ENCODE measurements around the gene KCNC4.

DNA sequence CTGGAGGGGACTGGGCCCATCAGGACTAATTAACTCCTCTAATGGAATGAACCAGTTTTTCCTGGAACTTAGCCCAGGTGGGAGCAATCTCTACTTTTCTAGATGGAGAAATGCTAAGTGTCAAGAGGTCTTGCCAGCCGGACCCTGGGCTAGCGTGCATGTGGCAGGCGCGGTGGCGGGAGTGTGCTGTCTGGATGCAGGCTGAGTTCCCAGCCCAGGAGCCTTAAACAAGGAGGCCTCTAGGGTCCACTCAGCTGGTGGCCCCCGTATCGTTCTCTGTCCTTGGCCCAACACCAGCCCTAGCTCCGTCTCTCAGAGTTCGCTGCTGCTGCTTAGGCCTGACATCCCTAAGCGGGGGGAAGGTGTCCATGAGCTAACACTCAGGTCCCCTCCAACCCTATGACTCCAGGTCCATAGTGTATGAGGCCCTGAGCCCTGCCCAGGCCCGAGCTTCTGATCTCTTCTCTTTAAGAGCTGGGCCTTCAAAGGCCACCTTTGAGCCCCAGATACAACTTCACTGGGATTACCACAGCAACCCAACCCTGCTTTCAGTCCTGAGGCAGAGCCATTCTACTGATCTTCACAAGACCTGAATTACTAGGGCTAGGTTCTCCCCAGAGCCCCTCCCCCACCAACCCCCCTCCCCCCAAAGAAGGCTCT lies 3.7 kb upstream of the KCNC4 start:
- no peak for TF ChIP-seq CTCF (IDR thresholded peaks at IDR 0.05)
- no peak for TF ChIP-seq POLR2A (IDR thresholded peaks at IDR 0.05)
